Ovary (tissue), 3 donors: ENCODE results near the gene ODAD4.

Experiments used
- CTCF ChIP-seq, 3 donors: fragments of 450-650 bp in 2 of 3; fragments of 200-600 bp in 1 of 3; IDR thresholded peaks; one replicate each; pipeline versions ENCODE4 v1.5.1 to v1.8.0; 2016 to 2022; ENCODE audit warnings: antibody characterized with exemption in 3 of 3, mild to moderate bottlenecking in 1 of 3
- POLR2A ChIP-seq: fragments of 450-650 bp; IDR thresholded peaks from one replicate; pipeline ENCODE4 v1.6.1; 2017; ENCODE audit warnings: antibody characterized with exemption, mild to moderate bottlenecking, moderate library complexity
- donor health status: DM: no; HTN: no; CAD: no.

GRCh38 chr17:41915566-41915965 is 14.9 kb upstream of the ODAD4 start:
- TF ChIP-seq CTCF (IDR thresholded peaks at IDR 0.05) (no peak), POLR2A (no peak)
